Measurements from ENCODE around the gene TECPR1. TPM values are rescaled to one million over a fixed set of nuclear protein-coding genes. Genes with fewer than 3 reads are reported as not detected.
"Not testable (repeated sequence)": the region's sequence is repeated elsewhere in the genome, so short reads cannot be mapped to it uniquely, and the experiment has no call there.

Gene TECPR1
- total RNA-seq, 1 donor from 2014 or later: 23.9 TPM

DNA sequence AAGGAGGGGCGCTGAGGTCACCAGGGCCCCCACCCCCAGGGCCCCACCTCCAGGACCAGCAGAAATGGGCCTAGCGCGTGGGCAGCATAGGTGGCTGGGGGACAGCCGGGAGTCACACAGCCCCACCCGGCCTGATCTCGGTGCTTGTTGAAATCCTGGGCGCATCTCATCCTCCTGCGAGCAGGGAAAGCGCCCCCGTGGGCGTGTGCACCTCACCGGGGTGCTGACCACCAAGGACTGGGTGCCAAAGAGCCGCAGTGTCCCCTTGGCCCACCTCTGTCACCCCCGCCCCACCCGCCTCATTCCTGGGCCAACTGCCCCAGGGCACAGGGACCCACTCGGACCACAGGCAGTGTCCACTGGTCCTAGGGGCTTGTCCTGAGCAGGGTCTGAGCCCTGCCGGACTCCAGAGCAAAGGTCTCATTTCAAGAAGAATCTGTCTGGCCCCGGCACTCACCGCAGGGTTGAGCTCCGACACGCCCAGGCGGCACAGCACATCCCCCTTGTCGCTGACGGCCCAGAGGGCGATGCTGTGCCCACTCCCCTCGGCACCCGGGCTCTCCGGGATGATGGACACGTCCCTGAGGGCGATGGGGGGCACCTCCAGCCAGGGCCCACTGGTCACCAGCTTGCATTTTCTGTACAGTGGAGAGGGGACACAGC is 29.4 kb downstream of the TECPR1 start:
- H3K9me3 Mint-ChIP-seq (ENCODE audit: unreplicated experiment): no peaks in the 10 kb centered on the region
- Histone ChIP-seq H3K4me2 (ENCODE audit: low read length) (no peak overlapping the region), H3K27me3 (ENCODE audit: insufficient read depth, low read length) (no peaks in the 10 kb centered on the region), H3K9me3 (ENCODE audit: insufficient read depth, low read depth, low read length) (no peaks in the 10 kb centered on the region), H3K36me3 (ENCODE audit: insufficient read depth, low read length) (no peaks in the 10 kb centered on the region), H3K4me3 (ENCODE audit: insufficient read depth, low read depth, low read length) (no peak overlapping the region), H3K27ac (ENCODE audit: low read depth, low read length) (no peak overlapping the region), H3K9ac (ENCODE audit: low read length) (no peak overlapping the region), H3K79me2 (ENCODE audit: insufficient read depth, low read length) (no peaks in the 10 kb centered on the region), H3K4me1 (ENCODE audit: insufficient read depth, low read length) (no peaks in the 10 kb centered on the region), H4K20me1 (ENCODE audit: insufficient read depth, low read length) (no peaks in the 10 kb centered on the region), H2AFZ (ENCODE audit: low read depth, low read length) (no peak overlapping the region)
- H3K27ac Mint-ChIP-seq (ENCODE audit: unreplicated experiment): no peak overlapping the region
- H3K4me3 Mint-ChIP-seq (ENCODE audit: unreplicated experiment): no peak overlapping the region
- peaks cover 8% of the 10 kb centered on the region for H3K36me3 Mint-ChIP-seq (ENCODE audit: low read depth, unreplicated experiment)
- peaks cover 5% of the 10 kb centered on the region for H3K4me1 Mint-ChIP-seq (ENCODE audit: low read depth, unreplicated experiment)
- no peaks in the 10 kb centered on the region for H3K27me3 Mint-ChIP-seq (ENCODE audit: low read depth, unreplicated experiment)
- TF ChIP-seq, protein P1, sequence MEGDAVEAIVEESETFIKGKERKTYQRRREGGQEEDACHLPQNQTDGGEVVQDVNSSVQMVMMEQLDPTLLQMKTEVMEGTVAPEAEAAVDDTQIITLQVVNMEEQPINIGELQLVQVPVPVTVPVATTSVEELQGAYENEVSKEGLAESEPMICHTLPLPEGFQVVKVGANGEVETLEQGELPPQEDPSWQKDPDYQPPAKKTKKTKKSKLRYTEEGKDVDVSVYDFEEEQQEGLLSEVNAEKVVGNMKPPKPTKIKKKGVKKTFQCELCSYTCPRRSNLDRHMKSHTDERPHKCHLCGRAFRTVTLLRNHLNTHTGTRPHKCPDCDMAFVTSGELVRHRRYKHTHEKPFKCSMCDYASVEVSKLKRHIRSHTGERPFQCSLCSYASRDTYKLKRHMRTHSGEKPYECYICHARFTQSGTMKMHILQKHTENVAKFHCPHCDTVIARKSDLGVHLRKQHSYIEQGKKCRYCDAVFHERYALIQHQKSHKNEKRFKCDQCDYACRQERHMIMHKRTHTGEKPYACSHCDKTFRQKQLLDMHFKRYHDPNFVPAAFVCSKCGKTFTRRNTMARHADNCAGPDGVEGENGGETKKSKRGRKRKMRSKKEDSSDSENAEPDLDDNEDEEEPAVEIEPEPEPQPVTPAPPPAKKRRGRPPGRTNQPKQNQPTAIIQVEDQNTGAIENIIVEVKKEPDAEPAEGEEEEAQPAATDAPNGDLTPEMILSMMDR (IDR thresholded peaks at IDR 0.05; ENCODE audit: insufficient read depth, low read depth, low read length): no peak
- TF ChIP-seq EZH2 (IDR thresholded peaks at IDR 0.05; ENCODE audit: insufficient read depth, low read length): no peak
- DNase-seq (ENCODE audit: low read depth) (no peak), FAIRE-seq (no peak)

- Histone ChIP-seq H3K79me2 (ENCODE audit: insufficient read depth, low read length) (no peaks in the 10 kb centered on the region), H3K4me2 (ENCODE audit: low read length) (no peak overlapping the region), H3K4me1 (ENCODE audit: insufficient read depth, low read length) (no peaks in the 10 kb centered on the region), H3K9ac (ENCODE audit: low read length) (no peak overlapping the region), H3K4me3 (ENCODE audit: insufficient read depth, low read depth, low read length) (no peak overlapping the region), H3K9me3 (ENCODE audit: insufficient read depth, low read depth, low read length) (no peaks in the 10 kb centered on the region), H4K20me1 (ENCODE audit: insufficient read depth, low read length) (no peaks in the 10 kb centered on the region), H3K27ac (ENCODE audit: low read depth, low read length) (no peak overlapping the region), H3K36me3 (ENCODE audit: insufficient read depth, low read length) (no peaks in the 10 kb centered on the region), H2AFZ (ENCODE audit: low read depth, low read length) (no peak overlapping the region), H3K27me3 (ENCODE audit: insufficient read depth, low read length) (no peaks in the 10 kb centered on the region)
- Mint-ChIP-seq H3K36me3 (ENCODE audit: low read depth, unreplicated experiment) (peaks cover 8% of the 10 kb centered on the region), H3K27me3 (ENCODE audit: low read depth, unreplicated experiment) (no peaks in the 10 kb centered on the region), H3K4me3 (ENCODE audit: unreplicated experiment) (no peak overlapping the region), H3K9me3 (ENCODE audit: unreplicated experiment) (no peaks in the 10 kb centered on the region), H3K27ac (ENCODE audit: unreplicated experiment) (no peak overlapping the region), H3K4me1 (ENCODE audit: low read depth, unreplicated experiment) (peaks cover 5% of the 10 kb centered on the region)
- TF ChIP-seq, protein P1 (IDR thresholded peaks at IDR 0.05; ENCODE audit: insufficient read depth, low read depth, low read length): no peak
- no peak for TF ChIP-seq EZH2 (IDR thresholded peaks at IDR 0.05; ENCODE audit: insufficient read depth, low read length)
- FAIRE-seq (no peak), DNase-seq (ENCODE audit: low read depth) (no peak)
Observed at GRCh38 chr7:98221611-98222532, 30.2 kb downstream of the TECPR1 start.

- H3K4me1 ChIP-seq (ENCODE audit: insufficient read depth, low read length); DNase-seq (ENCODE audit: low read depth); H3K4me1 Mint-ChIP-seq (ENCODE audit: low read depth, unreplicated experiment); H3K79me2 ChIP-seq (ENCODE audit: insufficient read depth, low read length); H3K27ac ChIP-seq (ENCODE audit: low read depth, low read length); H3K27me3 Mint-ChIP-seq (ENCODE audit: low read depth, unreplicated experiment); H3K4me2 ChIP-seq (ENCODE audit: low read length); FAIRE-seq; H3K9me3 Mint-ChIP-seq (ENCODE audit: unreplicated experiment); H2AFZ ChIP-seq (ENCODE audit: low read depth, low read length); H3K4me3 ChIP-seq (ENCODE audit: insufficient read depth, low read depth, low read length); H3K36me3 ChIP-seq (ENCODE audit: insufficient read depth, low read length); H4K20me1 ChIP-seq (ENCODE audit: insufficient read depth, low read length); H3K9me3 ChIP-seq (ENCODE audit: insufficient read depth, low read depth, low read length); H3K27me3 ChIP-seq (ENCODE audit: insufficient read depth, low read length); H3K9ac ChIP-seq (ENCODE audit: low read length); H3K36me3 Mint-ChIP-seq (ENCODE audit: low read depth, unreplicated experiment): not testable (repeated sequence)
- peak overlapping the region; percentile 15 for H3K4me3 Mint-ChIP-seq (ENCODE audit: unreplicated experiment)
- H3K27ac Mint-ChIP-seq (ENCODE audit: unreplicated experiment): peak overlapping the region; percentile 0
Observed at GRCh38 chr7:98219382-98219781, 32.6 kb downstream of the TECPR1 start.

Measured in astrocyte (in vitro differentiated cells and primary cell).